Fibroblast of pulmonary artery (primary cell): ENCODE results near the gene JMJD7.

ENCODE experiments used
- DNase-seq: peaks from one replicate; pipeline ENCODE4 v3.0.0-alpha.2; 2010; ENCODE audit warnings: low read depth
- H3K4me3 ChIP-seq: replicated peaks from 2 replicates; pipeline ENCODE4 v1.5.1; 2011; ENCODE audit warnings: low read depth, mild to moderate bottlenecking, control low read depth, low read length, moderate library complexity
- CTCF ChIP-seq: IDR thresholded peaks from 2 replicates; pipeline ENCODE4 v1.5.1; 2011; ENCODE audit warnings: mild to moderate bottlenecking, control low read depth, low read length, inconsistent platforms; ENCODE audit errors: missing control alignments

Gene JMJD7

GRCh38 chr15:41860049-41860828 lies 32.3 kb downstream of the JMJD7 start:
- DNase-seq: no peak
- H3K4me3 ChIP-seq: no peak overlapping the region
- peak; percentile 15 for TF ChIP-seq CTCF

GRCh38 chr15:41861736-41862356 lies 34.0 kb downstream of the JMJD7 start:
- no peak overlapping the region for H3K4me3 ChIP-seq
- no peak for DNase-seq
- TF ChIP-seq CTCF: no peak

- TF ChIP-seq CTCF: no peak
- no peak for DNase-seq
- no peak overlapping the region for H3K4me3 ChIP-seq
These were observed 34.7 kb downstream of the JMJD7 start for GRCh38 chr15:41862515-41863116.

- no peak for TF ChIP-seq CTCF
- no peak for DNase-seq
- no peak overlapping the region for H3K4me3 ChIP-seq
These were observed 37.7 kb downstream of the JMJD7 start for GRCh38 chr15:41865490-41866055.

GRCh38 chr15:41866263-41866703 lies 38.4 kb downstream of the JMJD7 start:
- H3K4me3 ChIP-seq: no peak overlapping the region
- TF ChIP-seq CTCF: no peak
- no peak for DNase-seq

GRCh38 chr15:41866872-41867579 lies 39.1 kb downstream of the JMJD7 start:
- no peak overlapping the region for H3K4me3 ChIP-seq
- TF ChIP-seq CTCF: no peak
- DNase-seq: no peak
